ENCODE measurements around the gene RIMBP2. TPM values are rescaled to one million over a fixed set of nuclear protein-coding genes. Genes with fewer than 3 reads are reported as not detected.

Gene RIMBP2
- total RNA-seq, 1 donor from 2014 or later: 0.27 TPM

DNA sequence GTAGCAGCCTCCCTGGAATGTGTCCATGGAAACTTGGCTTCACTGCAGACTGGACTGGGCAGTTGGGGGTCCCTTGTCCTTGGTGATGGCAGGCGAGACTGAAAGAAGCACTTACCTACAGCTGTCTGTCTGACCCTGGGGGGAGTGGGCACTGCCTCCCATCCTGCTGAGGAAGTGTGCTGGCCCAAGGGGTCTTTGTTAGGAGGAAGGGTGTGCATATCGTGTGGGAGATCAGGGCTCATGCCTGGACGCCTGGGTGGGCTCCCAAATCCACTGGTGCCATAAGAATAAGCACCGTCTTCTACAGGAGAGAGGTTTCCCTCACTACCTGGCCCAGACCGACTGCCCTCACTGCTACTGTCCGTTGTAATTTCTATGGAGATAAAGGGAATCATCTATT is 297.0 kb downstream of the RIMBP2 start:
- intact Hi-C loops (cut with DNase I): no loop called here
- DNase-seq (no peak), ATAC-seq (no peak)
- no peaks in the 10 kb centered on the region for H3K27me3 ChIP-seq (ENCODE audit: low read depth)
- H3K4me3 ChIP-seq: no peak overlapping the region
- H3K4me1 ChIP-seq: no peaks in the 10 kb centered on the region
- H3K27ac ChIP-seq: no peak overlapping the region
- TF ChIP-seq, protein P1, sequence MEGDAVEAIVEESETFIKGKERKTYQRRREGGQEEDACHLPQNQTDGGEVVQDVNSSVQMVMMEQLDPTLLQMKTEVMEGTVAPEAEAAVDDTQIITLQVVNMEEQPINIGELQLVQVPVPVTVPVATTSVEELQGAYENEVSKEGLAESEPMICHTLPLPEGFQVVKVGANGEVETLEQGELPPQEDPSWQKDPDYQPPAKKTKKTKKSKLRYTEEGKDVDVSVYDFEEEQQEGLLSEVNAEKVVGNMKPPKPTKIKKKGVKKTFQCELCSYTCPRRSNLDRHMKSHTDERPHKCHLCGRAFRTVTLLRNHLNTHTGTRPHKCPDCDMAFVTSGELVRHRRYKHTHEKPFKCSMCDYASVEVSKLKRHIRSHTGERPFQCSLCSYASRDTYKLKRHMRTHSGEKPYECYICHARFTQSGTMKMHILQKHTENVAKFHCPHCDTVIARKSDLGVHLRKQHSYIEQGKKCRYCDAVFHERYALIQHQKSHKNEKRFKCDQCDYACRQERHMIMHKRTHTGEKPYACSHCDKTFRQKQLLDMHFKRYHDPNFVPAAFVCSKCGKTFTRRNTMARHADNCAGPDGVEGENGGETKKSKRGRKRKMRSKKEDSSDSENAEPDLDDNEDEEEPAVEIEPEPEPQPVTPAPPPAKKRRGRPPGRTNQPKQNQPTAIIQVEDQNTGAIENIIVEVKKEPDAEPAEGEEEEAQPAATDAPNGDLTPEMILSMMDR (IDR thresholded peaks at IDR 0.05): no peak
- H3K36me3 ChIP-seq: no peaks in the 10 kb centered on the region
- no peaks in the 10 kb centered on the region for H3K9me3 ChIP-seq

DNA sequence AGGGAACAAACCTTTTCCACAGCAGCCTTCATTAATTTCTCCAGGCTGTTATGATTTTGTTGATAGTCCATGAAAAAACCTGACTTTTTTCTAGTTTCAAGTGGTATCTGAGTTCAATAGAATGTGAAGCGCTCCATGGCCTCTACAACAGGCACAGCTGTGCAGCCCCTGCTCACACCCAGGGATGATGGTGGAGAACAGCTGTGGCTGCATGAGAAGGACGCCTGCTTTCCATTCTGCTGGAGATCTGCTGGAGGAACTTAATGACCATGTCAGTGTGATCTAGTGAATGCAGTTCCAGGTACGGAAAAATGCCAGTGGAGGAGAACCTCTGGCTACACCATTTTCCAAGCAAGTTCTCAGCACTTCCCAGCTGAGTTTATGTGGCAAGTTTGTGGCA is 297.8 kb downstream of the RIMBP2 start:
- no peak for DNase-seq
- intact Hi-C loops (cut with DNase I): no loop called here
- Histone ChIP-seq H3K36me3 (no peaks in the 10 kb centered on the region), H3K9me3 (no peaks in the 10 kb centered on the region), H3K4me1 (no peaks in the 10 kb centered on the region), H3K27me3 (ENCODE audit: low read depth) (no peaks in the 10 kb centered on the region), H3K4me3 (no peak overlapping the region), H3K27ac (no peak overlapping the region)
- ATAC-seq: no peak
- TF ChIP-seq, protein P1 (IDR thresholded peaks at IDR 0.05): no peak

DNA sequence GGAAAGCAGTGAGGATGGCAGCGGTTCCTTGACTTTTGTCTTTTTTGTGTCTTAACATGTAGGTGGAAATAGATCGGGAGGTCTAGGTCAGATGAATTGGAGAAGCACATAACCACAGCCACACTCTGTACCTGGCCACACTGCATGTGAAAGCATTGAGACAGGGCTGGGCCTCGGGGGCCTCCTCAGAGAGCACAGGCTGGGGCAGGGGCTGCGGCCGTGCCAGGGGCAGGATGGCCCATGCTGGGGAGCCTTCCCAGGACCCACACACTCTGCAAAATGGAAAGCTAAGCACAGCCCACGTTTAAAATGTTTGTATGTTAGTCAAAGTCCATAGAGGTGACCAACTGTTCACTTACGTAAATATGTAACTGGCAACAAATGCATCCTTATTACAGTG is 301.7 kb downstream of the RIMBP2 start:
- TF ChIP-seq, protein P1 (IDR thresholded peaks at IDR 0.05): no peak
- intact Hi-C loops (cut with DNase I): no loop called here
- DNase-seq: no peak
- H3K36me3 ChIP-seq: no peaks in the 10 kb centered on the region
- H3K4me1 ChIP-seq: no peaks in the 10 kb centered on the region
- no peaks in the 10 kb centered on the region for H3K27me3 ChIP-seq (ENCODE audit: low read depth)
- H3K4me3 ChIP-seq: no peak overlapping the region
- ATAC-seq: no peak
- no peaks in the 10 kb centered on the region for H3K9me3 ChIP-seq
- H3K27ac ChIP-seq: no peak overlapping the region

DNA sequence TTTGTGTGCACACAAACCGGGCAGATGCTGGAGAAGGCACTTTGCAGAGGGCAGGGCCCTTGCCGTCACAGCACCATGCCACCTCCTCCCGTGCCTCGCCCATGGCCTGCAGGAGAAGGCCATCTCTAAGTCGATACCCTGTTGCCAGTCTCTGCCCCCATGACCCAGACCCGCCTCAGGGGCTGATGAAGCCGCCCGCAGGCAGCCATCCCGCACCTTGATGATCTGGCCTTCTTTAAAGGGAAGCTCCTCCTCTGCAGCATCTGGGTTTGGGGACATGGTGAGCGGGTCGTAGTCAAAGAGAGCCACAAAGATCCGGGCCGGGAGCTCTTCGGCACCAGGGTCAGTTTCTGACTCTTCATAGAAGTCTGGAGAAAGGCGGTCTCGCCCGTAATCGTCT is 302.2 kb downstream of the RIMBP2 start:
- Histone ChIP-seq H3K27me3 (ENCODE audit: low read depth) (no peaks in the 10 kb centered on the region), H3K27ac (no peak overlapping the region), H3K4me3 (no peak overlapping the region), H3K9me3 (no peaks in the 10 kb centered on the region), H3K4me1 (no peaks in the 10 kb centered on the region), H3K36me3 (no peaks in the 10 kb centered on the region)
- intact Hi-C loops (cut with DNase I): no loop called here
- no peak for ATAC-seq
- DNase-seq: no peak
- TF ChIP-seq, protein P1 (IDR thresholded peaks at IDR 0.05): no peak

DNA sequence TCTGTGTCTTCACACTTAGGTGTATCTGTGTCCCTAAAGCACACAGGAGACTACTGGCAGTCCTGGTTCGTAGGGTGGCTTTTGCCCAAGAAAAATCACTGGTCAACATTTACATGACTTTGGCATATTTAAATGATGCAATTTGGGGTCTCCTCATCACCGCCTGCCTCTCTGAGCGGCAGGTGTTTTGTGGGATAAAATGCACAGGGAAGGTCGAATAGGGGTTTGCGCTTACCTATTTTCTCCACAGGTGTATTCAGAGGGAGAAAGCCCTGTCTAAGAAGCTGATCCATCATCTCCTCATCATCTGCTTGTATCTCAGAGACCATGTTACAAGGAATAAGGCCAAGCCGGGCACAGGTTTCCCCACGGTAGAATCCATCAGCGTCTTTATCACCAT is 303.7 kb downstream of the RIMBP2 start:
- DNase-seq: no peak
- H3K27me3 ChIP-seq (ENCODE audit: low read depth): no peaks in the 10 kb centered on the region
- H3K36me3 ChIP-seq: no peaks in the 10 kb centered on the region
- no peak overlapping the region for H3K27ac ChIP-seq
- intact Hi-C loops (cut with DNase I): no loop called here
- no peaks in the 10 kb centered on the region for H3K4me1 ChIP-seq
- TF ChIP-seq, protein P1 (IDR thresholded peaks at IDR 0.05): no peak
- no peaks in the 10 kb centered on the region for H3K9me3 ChIP-seq
- H3K4me3 ChIP-seq: no peak overlapping the region
- ATAC-seq: no peak

DNA sequence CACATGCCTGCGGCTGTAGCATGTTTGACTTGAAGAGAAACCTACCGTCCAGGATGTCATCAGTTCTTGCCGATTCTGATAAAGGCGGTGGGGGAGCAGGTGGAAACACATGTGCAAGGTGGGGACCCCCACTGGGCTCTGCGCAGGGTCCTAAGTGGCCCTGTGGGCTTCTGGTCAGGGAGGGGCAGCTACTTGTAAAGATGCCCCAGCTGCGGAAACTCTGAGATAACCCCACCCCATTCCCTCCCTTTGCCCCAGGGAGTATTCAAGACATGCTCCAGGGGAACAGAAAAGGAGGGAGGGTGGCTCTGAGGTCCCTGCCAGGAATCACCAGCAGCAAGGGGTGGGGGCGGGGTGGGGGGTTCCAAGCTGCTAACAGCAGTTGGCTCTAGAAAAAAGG is 310.8 kb downstream of the RIMBP2 start:
- Histone ChIP-seq H3K27ac (no peak overlapping the region), H3K36me3 (no peaks in the 10 kb centered on the region), H3K4me3 (no peak overlapping the region), H3K9me3 (no peaks in the 10 kb centered on the region), H3K4me1 (no peaks in the 10 kb centered on the region), H3K27me3 (ENCODE audit: low read depth) (peaks cover 18% of the 10 kb centered on the region)
- DNase-seq (no peak), ATAC-seq (no peak)
- TF ChIP-seq, protein P1 (IDR thresholded peaks at IDR 0.05): no peak
- intact Hi-C loops (cut with DNase I): no loop called here
